IMR-90 (cell line): ENCODE measurements around the gene OSCP1. TPM values are rescaled to one million over a fixed set of nuclear protein-coding genes. Genes with fewer than 3 reads are reported as not detected.

Source experiments
- ATAC-seq: fragments of 200-7000 bp; cut with Tn5 transposase; 2 replicates; pipeline ENCODE4 v1.9.1; 2020; ENCODE audit warnings: low read depth, mild to moderate bottlenecking, moderate library complexity
- BruUV-seq: library from RNA; stranded (reverse); fragments of 400-500 nt; replicated peaks from 2 replicates; lab custom pipeline; 2021; lab: Mats Ljungman, UMichigan
- CTCF ChIA-PET: fragments of 300-600 bp; formaldehyde crosslinking; extraction: SDS; loops from one replicate; lab custom pipeline; 2021; ENCODE audit warnings: antibody characterized with exemption; lab: Yijun Ruan, JAX
- POLR2A ChIA-PET: fragments of 300-600 bp; sonication (Branson Sonifier 250); formaldehyde crosslinking; loops from one replicate; lab custom pipeline; 2022; ENCODE audit warnings: antibody characterized with exemption; ENCODE audit not compliant: unreplicated experiment; lab: Charles Lee
- DNase-seq: peaks from one replicate; pipeline ENCODE4 v3.0.0; 2013
- H2AFZ ChIP-seq: replicated peaks from 2 replicates; pipeline ENCODE3; 2013; ENCODE audit warnings: low read length, mild to moderate bottlenecking; ENCODE audit not compliant: poor library complexity
- H2AK5ac ChIP-seq: 2 replicates; pipeline ENCODE4 v1.6.1; 2013; ENCODE audit warnings: low read depth, low read length, inconsistent platforms
- H2AK9ac ChIP-seq: replicated peaks from 2 replicates; pipeline ENCODE3; 2013; ENCODE audit warnings: mild to moderate bottlenecking, low read depth, low read length, moderate library complexity; ENCODE audit not compliant: poor library complexity
- H2BK120ac ChIP-seq: 2 replicates; pipeline ENCODE4 v1.6.1; 2013; ENCODE audit warnings: low read depth, low read length, inconsistent platforms
- H2BK15ac ChIP-seq: 3 replicates; pipeline ENCODE4 v1.6.1; 2013; ENCODE audit warnings: low read depth, low read length, inconsistent platforms
- H2BK20ac ChIP-seq: 2 replicates; pipeline ENCODE4 v1.6.1; 2013; ENCODE audit warnings: low read depth, mild to moderate bottlenecking, inconsistent platforms, low read length, moderate library complexity
- H2BK5ac ChIP-seq: 2 replicates; pipeline ENCODE4 v1.6.1; 2013; ENCODE audit warnings: mild to moderate bottlenecking, low read depth, low read length, inconsistent platforms; ENCODE audit not compliant: poor library complexity, severe bottlenecking
- H3K14ac ChIP-seq: replicated peaks from 2 replicates; pipeline ENCODE4 v1.6.1; 2013; ENCODE audit warnings: low read depth, low read length, inconsistent platforms
- H3K18ac ChIP-seq: 2 replicates; pipeline ENCODE4 v1.6.1; 2013; ENCODE audit warnings: low read depth, low read length, control low read depth
- H3K23ac ChIP-seq: 2 replicates; pipeline ENCODE4 v1.6.1; 2013; ENCODE audit warnings: low read depth, low read length, inconsistent platforms
- H3K27ac ChIP-seq: 2 replicates; pipeline ENCODE4 v1.5.1; 2013; ENCODE audit warnings: mild to moderate bottlenecking, control low read depth, low read length; ENCODE audit not compliant: insufficient read depth
- H3K27me3 ChIP-seq: 2 replicates; pipeline ENCODE4 v1.6.1; 2013; ENCODE audit warnings: low read length; ENCODE audit not compliant: control insufficient read depth, insufficient read depth
- H3K36me3 ChIP-seq: 2 replicates; pipeline ENCODE4 v1.6.1; 2013; ENCODE audit warnings: low read length, mixed read lengths; ENCODE audit not compliant: control insufficient read depth, insufficient read depth
- H3K4ac ChIP-seq: 2 replicates; pipeline ENCODE4 v1.6.1; 2013; ENCODE audit warnings: low read depth, low read length, inconsistent platforms
- H3K4me1 ChIP-seq: 2 replicates; pipeline ENCODE4 v1.6.1; 2013; ENCODE audit warnings: low read length, mixed read lengths; ENCODE audit not compliant: control insufficient read depth, insufficient read depth
- H3K4me2 ChIP-seq: 2 replicates; pipeline ENCODE4 v1.6.1; 2013; ENCODE audit warnings: low read depth, mild to moderate bottlenecking, control low read depth, low read length, moderate library complexity
- H3K4me3 ChIP-seq: 2 replicates; pipeline ENCODE4 v1.5.1; 2013; ENCODE audit warnings: low read depth, mild to moderate bottlenecking, control low read depth, low read length, moderate library complexity; ENCODE audit not compliant: insufficient read depth
- H3K56ac ChIP-seq: 2 replicates; pipeline ENCODE4 v1.6.1; 2013; ENCODE audit warnings: low read length, inconsistent platforms; ENCODE audit not compliant: insufficient read depth; ENCODE audit errors: extremely low read depth
- H3K79me1 ChIP-seq, 2 experiments: 2 replicates each; pipeline ENCODE4 v1.6.1; 2013; ENCODE audit warnings: low read length in 2 of 2, inconsistent platforms in 1 of 2, low read depth in 1 of 2
- H3K9ac ChIP-seq: 2 replicates; pipeline ENCODE4 v1.6.1; 2013; ENCODE audit warnings: low read depth, low read length, control low read depth
- H3K9me1 ChIP-seq: 2 replicates; pipeline ENCODE4 v1.6.1; 2013; ENCODE audit warnings: low read length, inconsistent platforms; ENCODE audit not compliant: insufficient read depth
- H3K9me3 ChIP-seq: 2 replicates; pipeline ENCODE4 v1.6.1; 2013; ENCODE audit warnings: low read length; ENCODE audit not compliant: control insufficient read depth, insufficient read depth
- H4K20me1 ChIP-seq: 2 replicates; pipeline ENCODE4 v1.6.1; 2013; ENCODE audit warnings: low read length, inconsistent platforms; ENCODE audit not compliant: insufficient read depth
- H4K5ac ChIP-seq: 2 replicates; pipeline ENCODE4 v1.6.1; 2013; ENCODE audit warnings: mild to moderate bottlenecking, low read depth, low read length, control low read depth
- H4K8ac ChIP-seq, 2 experiments: 2 replicates each; pipeline ENCODE4 v1.6.1; 2013; ENCODE audit warnings: low read depth in 2 of 2, low read length in 2 of 2, control low read depth in 1 of 2, inconsistent platforms in 1 of 2
- H4K91ac ChIP-seq: 2 replicates; pipeline ENCODE4 v1.6.1; 2013; ENCODE audit warnings: low read depth, low read length, inconsistent platforms; ENCODE audit not compliant: insufficient read depth
- BHLHE40 ChIP-seq: fragments of 150-350 bp; IDR thresholded peaks from 2 replicates; pipeline ENCODE4 v1.6.1; 2016; ENCODE audit warnings: mild to moderate bottlenecking, low read depth, low read length
- CEBPB ChIP-seq: IDR thresholded peaks from 2 replicates; pipeline ENCODE4 v1.6.1; 2012; ENCODE audit warnings: low read depth, low read length, improper control_type of control experiment
- ELK1 ChIP-seq: fragments of 150-350 bp; IDR thresholded peaks from 2 replicates; pipeline ENCODE4 v1.6.1; 2016; ENCODE audit warnings: low read depth, mild to moderate bottlenecking, low read length, moderate library complexity, borderline replicate concordance
- FOS ChIP-seq: fragments of 150-350 bp; IDR thresholded peaks from 2 replicates; pipeline ENCODE4 v1.6.1; 2016; ENCODE audit warnings: low read depth, low read length
- MAFK ChIP-seq: IDR thresholded peaks from 2 replicates; pipeline ENCODE4 v1.6.1; 2012; ENCODE audit warnings: low read depth, low read length, improper control_type of control experiment
- MAZ ChIP-seq: IDR thresholded peaks from 2 replicates; pipeline ENCODE4 v1.6.1; 2012; ENCODE audit warnings: low read depth, mild to moderate bottlenecking, low read length, improper control_type of control experiment, moderate library complexity, borderline replicate concordance
- MXI1 ChIP-seq: IDR thresholded peaks from 2 replicates; pipeline ENCODE4 v1.6.1; 2012; ENCODE audit warnings: low read depth, mild to moderate bottlenecking, low read length, moderate library complexity, borderline replicate concordance
- NFE2L2 ChIP-seq: fragments of 150-350 bp; IDR thresholded peaks from 2 replicates; pipeline ENCODE4 v1.6.1; 2016; ENCODE audit warnings: low read depth, mild to moderate bottlenecking, low read length
- POLR2A ChIP-seq: IDR thresholded peaks from 2 replicates; pipeline ENCODE4 v1.6.1; 2012; ENCODE audit warnings: mild to moderate bottlenecking, low read depth, low read length
- RAD21 ChIP-seq: IDR thresholded peaks from 2 replicates; pipeline ENCODE4 v1.6.1; 2012; ENCODE audit warnings: low read length, improper control_type of control experiment
- RCOR1 ChIP-seq: IDR thresholded peaks from 2 replicates; pipeline ENCODE4 v1.6.1; 2012; ENCODE audit warnings: mild to moderate bottlenecking, low read length, improper control_type of control experiment; ENCODE audit not compliant: insufficient replicate concordance
- RFX5 ChIP-seq: IDR thresholded peaks from 2 replicates; pipeline ENCODE4 v1.8.0; 2012; ENCODE audit warnings: low read depth, mild to moderate bottlenecking, low read length, moderate library complexity
- SMC3 ChIP-seq: fragments of 150-350 bp; IDR thresholded peaks from 2 replicates; pipeline ENCODE4 v1.6.1; 2016; ENCODE audit warnings: low read depth, mild to moderate bottlenecking, antibody characterized with exemption, low read length, moderate library complexity
- USF2 ChIP-seq: fragments of 150-350 bp; IDR thresholded peaks from 2 replicates; pipeline ENCODE4 v1.6.1; 2017; ENCODE audit warnings: mild to moderate bottlenecking, antibody characterized with exemption, low read length, low read depth
- WGBS, 2 experiments: methylation state at CpG; one replicate each; pipeline versions ENCODE4 v1.1.5 to v1.1.7; 2013; ENCODE audit warnings: missing lambda C conversion rate in 2 of 2; ENCODE audit not compliant: insufficient read length in 1 of 2; ENCODE audit errors: extremely low coverage in 2 of 2; 5-methylcytosine and 5-hydroxymethylcytosine counted together
- dilution Hi-C: fragments of 300-500 bp; cut with HindIII; formaldehyde crosslinking; loops from one replicate; pipeline ENCODE4 v1.14.3; 2018; ENCODE audit warnings: low sequenced_read_pairs; ENCODE audit not compliant: unreplicated experiment
- in situ Hi-C: fragments of 300-500 bp; cut with MboI; formaldehyde crosslinking; loops from 3 replicates; pipeline ENCODE4 v1.14.3; 2019; ENCODE audit warnings: low sequenced_read_pairs, inconsistent platforms, mixed read lengths
- intact Hi-C: fragments of 100-400 bp; cut with micrococcal nuclease; formaldehyde crosslinking; loops from 2 replicates; pipeline ENCODE4 v1.10.0; 2022
- polyA plus RNA-seq, 3 experiments: library from polyadenylated mRNA; depleted of rRNA; stranded (reverse); fragments of >200 nt; gene quantifications; 2 replicates each; pipeline ENCODE4 v1.2.3, GENCODE V29; 2012; ENCODE audit warnings: low replicate concordance in 1 of 3
- total RNA-seq: library from RNA; depleted of rRNA; stranded (reverse); fragments of >200 nt; gene quantifications from 2 replicates; pipeline ENCODE4 v1.2.3, GENCODE V29; 2012

Gene OSCP1
- total and polyA plus RNA-seq, 2 of the 4 experiments (the other 2 are of a cell fraction) = 7.8 to 11.8 TPM

DNA sequence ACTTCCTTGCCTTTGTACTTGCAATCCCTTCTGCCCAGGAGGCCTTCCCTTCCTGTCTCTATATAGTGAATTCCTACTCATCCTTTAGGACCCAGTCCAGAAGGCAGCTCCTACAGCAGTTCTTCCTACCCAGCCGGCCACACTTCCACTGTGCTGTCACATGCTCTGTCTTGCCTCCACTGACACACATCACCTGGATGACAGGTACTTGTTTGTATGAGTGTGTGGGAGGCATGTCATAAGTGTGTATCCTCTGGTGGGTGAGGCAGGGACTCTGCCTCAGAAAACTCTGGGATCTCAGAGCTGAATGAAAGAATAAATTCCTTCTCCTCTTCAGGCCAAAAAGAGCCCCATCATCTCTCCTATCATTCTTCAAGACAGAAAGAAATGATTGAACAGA, 5.1 kb upstream of the OSCP1 start:
- no peak overlapping the region for H3K4me2 ChIP-seq
- H3K79me1 ChIP-seq = peaks cover 0 to 8% of the 10 kb centered on the region in 2 experiments; a peak in 2 of 4 replicates
- ChIA-PET POLR2A (no interaction called here), CTCF (no interaction called here)
- H3K9me3 ChIP-seq = no peaks in the 10 kb centered on the region
- no peak overlapping the region for H4K8ac ChIP-seq
- H3K4me3 ChIP-seq = no peak overlapping the region
- H3K27me3 ChIP-seq = no peaks in the 10 kb centered on the region
- no peak overlapping the region for H3K18ac ChIP-seq
- no peak overlapping the region for H2BK5ac ChIP-seq
- H2BK20ac ChIP-seq = no peak overlapping the region
- intact Hi-C loops (no loop called here), dilution Hi-C loops (no loop called here), in situ Hi-C loops (loop anchor here (25.0 kb wide), 1 partner anchor 1557 kb away; the partner anchor contains the start of genes FHL3 and UTP11)
- no peak overlapping the region for H3K4ac ChIP-seq
- TF ChIP-seq USF2 = no peak
- no peak for TF ChIP-seq POLR2A
- TF ChIP-seq SMC3 = no peak
- no peak for TF ChIP-seq RFX5
- TF ChIP-seq BHLHE40 = no peak
- no peak for TF ChIP-seq CEBPB
- no peak for TF ChIP-seq RCOR1
- TF ChIP-seq MXI1 = no peak
- TF ChIP-seq NFE2L2 = no peak
- no peak for TF ChIP-seq RAD21
- TF ChIP-seq ELK1 = no peak
- TF ChIP-seq MAFK = no peak
- TF ChIP-seq FOS = no peak
- no peak for TF ChIP-seq MAZ
- H2BK120ac ChIP-seq = no peak overlapping the region
- no peak overlapping the region for H3K23ac ChIP-seq
- no peaks in the 10 kb centered on the region for H4K20me1 ChIP-seq
- no CpG with 5 or more reads among the region's 1 CpG for WGBS, 2 experiments
- no peak overlapping the region for H2AK9ac ChIP-seq
- H3K27ac ChIP-seq = no peak overlapping the region
- no TSS peak for BruUV-seq
- H4K5ac ChIP-seq = no peak overlapping the region
- no peak for DNase-seq
- H4K91ac ChIP-seq = no peak overlapping the region
- peaks cover 2% of the 10 kb centered on the region; the same call in 1 of the 2 replicates for H3K4me1 ChIP-seq
- no peak overlapping the region for H2AFZ ChIP-seq
- no peak for ATAC-seq
- no peak overlapping the region for H3K14ac ChIP-seq
- H3K9ac ChIP-seq = no peak overlapping the region
- no peak overlapping the region for H2AK5ac ChIP-seq
- no peak overlapping the region for H3K56ac ChIP-seq
- no peak overlapping the region for H2BK15ac ChIP-seq
- no peaks in the 10 kb centered on the region for H3K9me1 ChIP-seq
- H3K36me3 ChIP-seq = peaks cover 30% of the 10 kb centered on the region
